Measurements from ENCODE around the gene FIGLA.

The FIGLA gene

GRCh38 chr2:70790136-70790828 lies at the start of gene FIGLA:
FIGLA (minus strand) TSS chr2:70790643; CDS start chr2:70790638, 5 bp downstream.
- DNase-seq, result no peak

GRCh38 chr2:70837980-70838925 lies 47.8 kb upstream of the FIGLA start:
- no peak for DNase-seq

GRCh38 chr2:70835643-70836042 lies 45.2 kb upstream of the FIGLA start, which contains the start of gene CD207:
CD207 (minus strand) TSS chr2:70835816; CDS start chr2:70835776, 40 bp downstream.
- no peak for DNase-seq

GRCh38 chr2:70834881-70835280 lies 44.4 kb upstream of the FIGLA start:
- DNase-seq, result no peak

- DNase-seq, result no peak
These were observed 43.7 kb upstream of the FIGLA start for GRCh38 chr2:70834106-70834505.

GRCh38 chr2:70833246-70833645 lies 42.8 kb upstream of the FIGLA start:
- DNase-seq, result no peak

- DNase-seq, result no peak
These were observed 41.9 kb upstream of the FIGLA start for GRCh38 chr2:70832386-70832785.

- no peak for DNase-seq
These were observed 41.4 kb upstream of the FIGLA start for GRCh38 chr2:70831861-70832260.

GRCh38 chr2:70830366-70830765 lies 39.9 kb upstream of the FIGLA start:
- no peak for DNase-seq

- DNase-seq, result no peak
These were observed 39.5 kb upstream of the FIGLA start for GRCh38 chr2:70829916-70830315.

- no peak for DNase-seq
These were observed 38.7 kb upstream of the FIGLA start for GRCh38 chr2:70828914-70829824.

GRCh38 chr2:70828115-70828514 lies 37.7 kb upstream of the FIGLA start:
- DNase-seq, result no peak

GRCh38 chr2:70827388-70827787 lies 36.9 kb upstream of the FIGLA start:
- DNase-seq, result no peak

- DNase-seq, result no peak
These were observed 36.4 kb upstream of the FIGLA start for GRCh38 chr2:70826696-70827350.

- DNase-seq, result no peak
These were observed 32.8 kb upstream of the FIGLA start for GRCh38 chr2:70823249-70823648.

GRCh38 chr2:70822843-70823242 lies 32.4 kb upstream of the FIGLA start:
- no peak for DNase-seq

GRCh38 chr2:70820499-70820898 lies 30.1 kb upstream of the FIGLA start, which contains the start of gene CLEC4F:
CLEC4F (minus strand) TSS chr2:70820599; CDS start chr2:70820523, 76 bp downstream.
- DNase-seq, result no peak

GRCh38 chr2:70817284-70817954 lies 27.0 kb upstream of the FIGLA start:
- no peak for DNase-seq

GRCh38 chr2:70816726-70817125 lies 26.3 kb upstream of the FIGLA start:
- DNase-seq, result no peak

GRCh38 chr2:70808983-70809958 lies 18.8 kb upstream of the FIGLA start:
- no peak for DNase-seq

- DNase-seq, result no peak
These were observed 17.3 kb upstream of the FIGLA start for GRCh38 chr2:70807828-70808118.

All from activated effector memory CD4-positive, alpha-beta T cell treated with anti-CD3 and anti-CD28 coated beads, Interleukin-2, amount 50 U/mL, for 16 hours (primary cell).